GM12891 (cell line): Measurements from ENCODE around the gene ATE1.
"Not testable (repeated sequence)": the region's sequence is repeated elsewhere in the genome, so short reads cannot be mapped to it uniquely, and the experiment has no call there.

Source experiments
- DNase-seq: peaks from one replicate; pipeline ENCODE4 v3.0.0; 2011; ENCODE audit warnings: low spot score; ENCODE audit not compliant: insufficient read length
- FAIRE-seq: peaks from 2 replicates; lab custom pipeline; 2011; peaks lifted over from hg19 to GRCh38; lab: Jason Lieb, UNC
- PAX5 ChIP-seq: IDR thresholded peaks from 2 replicates; pipeline ENCODE4 v1.6.1; 2011; ENCODE audit warnings: low read length, moderate library complexity, mild to moderate bottlenecking; ENCODE audit not compliant: insufficient read depth, severe bottlenecking
- POLR2A ChIP-seq: IDR thresholded peaks from 2 replicates; pipeline ENCODE4 v1.6.1; 2011; ENCODE audit warnings: low read depth, low read length, control low read depth
- POLR2AphosphoS5 ChIP-seq: IDR thresholded peaks from 2 replicates; pipeline ENCODE4 v1.6.1; 2011; ENCODE audit warnings: low read depth, low read length, control low read depth
- POU2F2 ChIP-seq: IDR thresholded peaks from 2 replicates; pipeline ENCODE4 v1.6.1; 2011; ENCODE audit warnings: low read depth, mild to moderate bottlenecking, control low read depth, low read length, moderate library complexity
- SPI1 ChIP-seq: IDR thresholded peaks from 2 replicates; pipeline ENCODE4 v1.6.1; 2011; ENCODE audit warnings: low read depth, low read length, control low read depth
- TAF1 ChIP-seq: IDR thresholded peaks from 2 replicates; pipeline ENCODE4 v1.6.1; 2011; ENCODE audit warnings: low read depth, low read length, control low read depth

The ATE1 gene

GRCh38 chr10:121709675-121710073 lies 218.2 kb downstream of the ATE1 start:
- no peak for TF ChIP-seq POLR2A
- TF ChIP-seq SPI1, result no peak
- no peak for TF ChIP-seq POU2F2
- no peak for TF ChIP-seq PAX5
- TF ChIP-seq POLR2AphosphoS5, result no peak
- TF ChIP-seq TAF1, result no peak
- DNase-seq, result no peak
- no peak for FAIRE-seq

GRCh38 chr10:121708728-121709674 lies 218.8 kb downstream of the ATE1 start:
- DNase-seq (no peak), FAIRE-seq (no peak)
- TF ChIP-seq SPI1, result no peak
- no peak for TF ChIP-seq POU2F2
- no peak for TF ChIP-seq PAX5
- TF ChIP-seq TAF1, result no peak
- no peak for TF ChIP-seq POLR2AphosphoS5
- TF ChIP-seq POLR2A, result no peak

DNA sequence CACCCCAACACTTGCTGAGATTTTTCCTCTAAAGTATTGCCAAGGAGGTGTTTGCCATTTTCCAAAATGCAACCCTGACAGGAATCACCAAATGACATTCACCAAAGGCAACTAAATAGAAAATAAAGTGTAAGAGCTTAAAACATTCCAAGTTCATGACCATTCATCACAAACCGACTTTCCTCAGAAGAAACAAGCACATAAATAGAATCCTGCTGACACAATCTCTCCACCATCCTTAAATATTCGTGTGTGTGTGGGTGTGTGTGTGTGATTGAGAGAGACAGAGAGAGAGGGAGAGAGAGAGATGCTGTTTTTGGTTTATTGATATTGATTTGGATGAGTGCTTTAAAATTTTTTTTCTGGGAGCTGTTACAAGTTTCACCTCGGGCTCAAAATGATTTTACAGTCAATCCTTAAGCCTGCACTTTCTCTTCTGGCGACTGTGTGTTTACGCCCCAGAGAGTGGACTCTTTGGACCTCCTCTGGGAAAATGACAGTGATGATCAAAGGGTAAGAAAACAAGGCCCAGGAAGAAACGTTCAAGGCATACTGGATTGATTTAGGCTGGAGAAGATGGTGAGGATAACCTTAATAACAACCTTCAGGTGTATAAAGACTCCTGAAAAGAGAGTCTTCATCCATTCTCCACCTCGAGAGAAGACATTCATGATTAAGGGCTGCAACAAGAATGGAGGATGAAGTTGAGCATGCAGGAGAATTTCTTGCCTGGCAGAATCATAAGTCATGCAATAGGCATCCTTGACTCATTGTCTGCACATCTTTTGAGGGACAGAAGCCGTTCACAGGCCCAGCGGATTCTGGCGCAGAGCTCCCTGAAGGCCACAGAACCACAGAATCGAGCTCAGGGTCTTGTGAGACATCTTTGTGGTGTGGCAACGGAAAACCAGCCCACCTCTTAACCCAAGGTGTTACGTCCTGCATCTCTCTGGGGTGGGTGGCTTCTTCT lies 225.2 kb downstream of the ATE1 start:
- FAIRE-seq (no peak), DNase-seq (no peak)
- TF ChIP-seq POLR2AphosphoS5 (no peak), POU2F2 (no peak), TAF1 (no peak), SPI1 (no peak), PAX5 (no peak), POLR2A (no peak)

GRCh38 chr10:121700416-121700815 lies 227.4 kb downstream of the ATE1 start:
- DNase-seq (no peak), FAIRE-seq (no peak)
- TF ChIP-seq SPI1 (no peak), TAF1 (no peak)

DNA sequence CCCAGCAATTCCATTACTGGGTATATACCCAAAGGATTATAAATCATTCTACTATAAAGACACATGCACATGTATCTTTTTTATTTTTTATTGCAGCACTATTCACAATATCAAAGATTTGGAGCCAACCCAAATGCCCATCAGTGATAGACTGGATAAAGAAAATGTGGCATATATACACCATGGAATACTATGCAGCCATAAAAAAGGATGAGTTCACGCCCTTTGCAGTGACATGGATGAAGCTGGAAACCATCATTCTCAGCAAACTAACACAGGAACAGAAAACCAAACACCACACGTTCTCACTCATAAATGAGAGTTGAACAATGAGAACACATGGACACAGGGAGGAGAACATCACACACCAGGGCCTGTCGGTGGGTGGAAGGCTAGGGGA lies 228.1 kb downstream of the ATE1 start:
- not testable (repeated sequence) for DNase-seq, FAIRE-seq

GRCh38 chr10:121698902-121699301 lies 228.9 kb downstream of the ATE1 start:
- no peak for FAIRE-seq

DNA sequence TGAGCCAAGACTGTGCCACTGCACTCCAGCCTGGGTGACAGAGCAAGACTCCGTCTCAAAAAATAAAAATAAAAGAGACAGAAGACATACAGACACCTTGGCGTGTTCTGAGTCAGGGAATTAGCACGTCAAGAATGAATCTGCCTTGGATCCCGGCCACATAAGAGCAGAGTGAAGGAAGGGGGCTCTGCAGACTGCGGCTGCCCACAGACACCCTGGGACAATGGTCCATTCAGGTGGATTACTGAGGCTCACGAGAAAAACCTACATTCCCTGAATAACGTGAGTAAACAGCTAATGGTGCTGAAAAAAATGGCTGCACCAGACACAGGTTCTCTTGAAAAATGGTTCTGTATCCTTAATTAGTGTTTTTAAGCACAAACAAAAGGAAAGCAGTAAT lies 229.5 kb downstream of the ATE1 start:
- no peak for FAIRE-seq
- DNase-seq, result no peak
- TF ChIP-seq POLR2A (no peak), SPI1 (no peak), TAF1 (no peak), PAX5 (no peak), POU2F2 (no peak), POLR2AphosphoS5 (no peak)

More at GRCh38 chr10:121698902-121699301, 228.9 kb downstream of the ATE1 start:
- TF ChIP-seq POLR2AphosphoS5 (no peak), POLR2A (no peak), POU2F2 (no peak), SPI1 (no peak), TAF1 (no peak), PAX5 (no peak)
- DNase-seq, result no peak

DNA sequence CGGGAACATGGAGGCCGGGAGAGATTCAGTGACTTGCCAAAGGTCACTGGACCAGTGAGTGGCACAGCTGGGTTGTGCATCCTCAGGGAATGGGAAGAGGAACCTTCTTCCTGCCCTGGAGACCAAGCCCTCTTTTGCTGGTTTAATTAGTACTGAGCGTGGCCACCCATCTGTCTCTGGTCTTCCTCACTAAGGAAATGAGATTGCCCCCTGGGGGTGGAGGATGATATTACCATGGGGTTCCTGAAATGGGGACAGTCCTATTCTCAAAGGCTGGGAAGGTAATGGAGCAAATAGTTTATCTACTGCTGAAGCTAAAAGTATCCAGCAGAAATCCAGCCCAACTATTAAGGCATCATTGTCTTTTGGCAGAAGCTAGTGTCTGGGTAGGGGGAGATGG lies 231.0 kb downstream of the ATE1 start:
- TF ChIP-seq SPI1, result no peak
- no peak for TF ChIP-seq TAF1
- TF ChIP-seq POLR2AphosphoS5, result no peak
- TF ChIP-seq POU2F2, result no peak
- DNase-seq (no peak), FAIRE-seq (no peak)

- DNase-seq (no peak), FAIRE-seq (no peak)
- TF ChIP-seq POU2F2, result no peak
- TF ChIP-seq TAF1, result no peak
- no peak for TF ChIP-seq POLR2AphosphoS5
- no peak for TF ChIP-seq PAX5
- no peak for TF ChIP-seq POLR2A
- no peak for TF ChIP-seq SPI1
Measured at GRCh38 chr10:121695731-121696464, 231.9 kb downstream of the ATE1 start.
